Upper lobe of left lung (tissue), 4 donors: ENCODE measurements around the gene PCYT1A.

Experiments used
- CTCF ChIP-seq, 6 experiments: fragments of 450-650 bp in 4 of 6; fragments of 200-600 bp in 2 of 6; sonication (generic) in 2 of 6; IDR thresholded peaks; one replicate each; pipeline ENCODE4 v1.5.1; 2016 to 2019; ENCODE audit warnings: antibody characterized with exemption in 6 of 6
- POLR2A ChIP-seq, 4 donors: fragments of 450-650 bp; IDR thresholded peaks; one replicate each; pipeline ENCODE4 v1.5.1; 2016 to 2017; ENCODE audit warnings: antibody characterized with exemption in 4 of 4, mild to moderate bottlenecking in 2 of 4

- TF ChIP-seq CTCF (IDR thresholded peaks at IDR 0.05) (no peak), POLR2A (IDR thresholded peaks at IDR 0.05) (no peak)
Observed at GRCh38 chr3:196232882-196233251, 54.7 kb downstream of the PCYT1A start.
